Body of pancreas (tissue), 4 donors: Measurements from ENCODE around the gene C4orf36.

Experiments
- POLR2A ChIP-seq, 3 donors: fragments of 450-650 bp; IDR thresholded peaks; one replicate each; pipeline ENCODE4 v1.6.1; 2016; ENCODE audit warnings: antibody characterized with exemption in 3 of 3, mild to moderate bottlenecking in 2 of 3
- TF ChIP-seq, protein P1 (sequence below), 7 experiments: fragments of 450-650 bp in 4 of 7; fragments of 200-600 bp in 3 of 7; sonication (generic) in 3 of 7; IDR thresholded peaks; one replicate each; pipeline ENCODE4 v1.5.1; 2016 to 2019; ENCODE audit warnings: antibody characterized with exemption in 7 of 7

DNA sequence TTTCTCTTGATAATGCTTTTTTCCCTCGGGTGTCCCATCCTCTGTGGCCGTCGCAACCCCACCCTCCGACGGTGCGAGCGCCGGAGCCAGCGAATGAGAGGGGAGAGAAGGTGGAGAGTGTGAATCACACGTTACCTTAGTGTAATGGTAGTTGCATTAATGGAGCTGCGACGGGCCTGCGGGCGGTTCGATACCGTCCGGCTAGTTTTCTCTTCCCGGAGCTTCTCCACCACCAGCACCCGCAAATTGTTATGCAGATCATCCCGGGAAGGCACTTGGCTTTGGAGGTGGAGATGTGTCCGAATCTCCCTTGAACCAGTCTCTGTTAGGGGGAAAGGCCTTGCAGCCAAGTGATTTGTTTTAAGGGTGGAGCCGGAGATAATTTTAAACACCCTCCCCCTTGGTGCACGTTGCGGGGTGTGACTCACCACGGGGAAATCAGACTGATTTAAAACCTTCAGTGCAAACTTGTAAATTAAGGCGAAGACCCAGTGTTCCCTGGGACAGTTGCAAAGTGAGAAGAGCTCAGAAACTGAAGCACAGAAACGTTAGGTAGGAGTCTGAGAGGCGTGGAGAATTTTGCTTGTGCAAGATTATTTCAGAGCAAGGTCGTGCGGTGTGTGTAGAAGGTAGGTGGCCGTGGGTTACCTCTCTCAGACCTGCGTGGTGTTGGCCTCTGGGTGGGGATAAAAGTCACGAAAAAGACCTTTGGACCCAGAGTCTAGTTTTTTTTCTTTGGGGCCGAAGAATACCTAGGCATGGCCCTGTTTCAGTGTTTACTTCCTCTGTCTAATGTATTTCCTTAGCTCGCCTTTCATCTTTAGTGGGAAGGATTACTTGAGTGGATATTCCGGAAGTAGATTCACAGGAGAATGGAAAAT, 43.9 kb upstream of the C4orf36 start:
- TF ChIP-seq, protein P1, sequence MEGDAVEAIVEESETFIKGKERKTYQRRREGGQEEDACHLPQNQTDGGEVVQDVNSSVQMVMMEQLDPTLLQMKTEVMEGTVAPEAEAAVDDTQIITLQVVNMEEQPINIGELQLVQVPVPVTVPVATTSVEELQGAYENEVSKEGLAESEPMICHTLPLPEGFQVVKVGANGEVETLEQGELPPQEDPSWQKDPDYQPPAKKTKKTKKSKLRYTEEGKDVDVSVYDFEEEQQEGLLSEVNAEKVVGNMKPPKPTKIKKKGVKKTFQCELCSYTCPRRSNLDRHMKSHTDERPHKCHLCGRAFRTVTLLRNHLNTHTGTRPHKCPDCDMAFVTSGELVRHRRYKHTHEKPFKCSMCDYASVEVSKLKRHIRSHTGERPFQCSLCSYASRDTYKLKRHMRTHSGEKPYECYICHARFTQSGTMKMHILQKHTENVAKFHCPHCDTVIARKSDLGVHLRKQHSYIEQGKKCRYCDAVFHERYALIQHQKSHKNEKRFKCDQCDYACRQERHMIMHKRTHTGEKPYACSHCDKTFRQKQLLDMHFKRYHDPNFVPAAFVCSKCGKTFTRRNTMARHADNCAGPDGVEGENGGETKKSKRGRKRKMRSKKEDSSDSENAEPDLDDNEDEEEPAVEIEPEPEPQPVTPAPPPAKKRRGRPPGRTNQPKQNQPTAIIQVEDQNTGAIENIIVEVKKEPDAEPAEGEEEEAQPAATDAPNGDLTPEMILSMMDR (IDR thresholded peaks at IDR 0.05): peak in 1 of 7 experiments; percentile 15
- peak in 2 of 3 donors; percentile 67 to 68 for TF ChIP-seq POLR2A (IDR thresholded peaks at IDR 0.05)
